Upper lobe of left lung (tissue), 4 donors: ENCODE measurements around the gene OTUB1.

Experiments used
- EP300 ChIP-seq, 4 donors: sonication (generic); formaldehyde crosslinking; IDR thresholded peaks; one replicate each; pipeline ENCODE4 v1.5.1; 2017; ENCODE audit warnings: antibody characterized with exemption in 4 of 4, control low read depth in 2 of 4
- POLR2A ChIP-seq, 4 donors: fragments of 450-650 bp; IDR thresholded peaks; one replicate each; pipeline ENCODE4 v1.5.1; 2016 to 2017; ENCODE audit warnings: antibody characterized with exemption in 4 of 4, mild to moderate bottlenecking in 2 of 4
- POLR2AphosphoS5 ChIP-seq, 2 donors: sonication (generic); formaldehyde crosslinking; IDR thresholded peaks; one replicate each; pipeline ENCODE4 v1.5.1; 2017; ENCODE audit warnings: antibody characterized with exemption in 2 of 2
- TF ChIP-seq, protein P1 (sequence below), 6 experiments: fragments of 450-650 bp in 4 of 6; fragments of 200-600 bp in 2 of 6; sonication (generic) in 2 of 6; IDR thresholded peaks; one replicate each; pipeline ENCODE4 v1.5.1; 2016 to 2019; ENCODE audit warnings: antibody characterized with exemption in 6 of 6

DNA sequence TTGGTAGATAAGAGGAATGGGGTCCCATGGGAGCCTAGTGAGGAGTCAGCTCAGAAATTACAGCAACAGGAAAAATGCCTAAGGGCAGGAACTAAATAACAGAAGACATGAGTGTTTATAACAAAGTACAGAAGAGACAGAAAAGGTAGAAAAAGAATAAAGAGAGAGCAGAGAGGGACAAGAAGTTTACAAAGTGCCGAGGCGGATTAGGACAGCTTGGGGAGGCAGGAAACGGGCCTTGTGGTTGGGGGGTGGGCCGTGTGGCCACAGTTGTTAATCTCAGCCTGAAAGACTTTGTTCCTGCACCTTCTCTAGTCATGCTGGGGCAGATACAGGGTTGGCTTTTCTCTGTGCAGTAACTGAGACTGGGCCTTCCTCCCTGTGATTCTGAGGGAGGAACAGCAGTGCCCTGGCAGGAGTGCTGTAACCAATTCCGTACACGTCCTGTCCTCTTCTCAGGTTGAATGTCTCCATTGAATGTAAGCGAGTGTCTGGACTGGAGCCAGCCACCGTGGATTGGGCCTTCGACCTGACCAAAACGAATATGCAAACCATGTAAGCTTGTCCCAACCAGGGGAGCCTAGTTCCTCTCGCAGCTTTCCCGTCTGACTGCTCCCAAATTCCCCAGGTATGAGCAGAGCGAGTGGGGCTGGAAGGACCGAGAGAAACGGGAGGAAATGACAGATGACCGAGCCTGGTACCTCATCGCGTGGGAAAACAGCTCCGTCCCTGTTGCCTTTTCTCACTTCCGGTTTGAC, 34.3 kb upstream of the OTUB1 start:
- TF ChIP-seq POLR2A (IDR thresholded peaks at IDR 0.05) (no peak), POLR2AphosphoS5 (IDR thresholded peaks at IDR 0.05) (no peak), EP300 (IDR thresholded peaks at IDR 0.05) (no peak)
- TF ChIP-seq, protein P1, sequence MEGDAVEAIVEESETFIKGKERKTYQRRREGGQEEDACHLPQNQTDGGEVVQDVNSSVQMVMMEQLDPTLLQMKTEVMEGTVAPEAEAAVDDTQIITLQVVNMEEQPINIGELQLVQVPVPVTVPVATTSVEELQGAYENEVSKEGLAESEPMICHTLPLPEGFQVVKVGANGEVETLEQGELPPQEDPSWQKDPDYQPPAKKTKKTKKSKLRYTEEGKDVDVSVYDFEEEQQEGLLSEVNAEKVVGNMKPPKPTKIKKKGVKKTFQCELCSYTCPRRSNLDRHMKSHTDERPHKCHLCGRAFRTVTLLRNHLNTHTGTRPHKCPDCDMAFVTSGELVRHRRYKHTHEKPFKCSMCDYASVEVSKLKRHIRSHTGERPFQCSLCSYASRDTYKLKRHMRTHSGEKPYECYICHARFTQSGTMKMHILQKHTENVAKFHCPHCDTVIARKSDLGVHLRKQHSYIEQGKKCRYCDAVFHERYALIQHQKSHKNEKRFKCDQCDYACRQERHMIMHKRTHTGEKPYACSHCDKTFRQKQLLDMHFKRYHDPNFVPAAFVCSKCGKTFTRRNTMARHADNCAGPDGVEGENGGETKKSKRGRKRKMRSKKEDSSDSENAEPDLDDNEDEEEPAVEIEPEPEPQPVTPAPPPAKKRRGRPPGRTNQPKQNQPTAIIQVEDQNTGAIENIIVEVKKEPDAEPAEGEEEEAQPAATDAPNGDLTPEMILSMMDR (IDR thresholded peaks at IDR 0.05) = no peak
